ENCODE measurements around the gene ALDH16A1.

Gene ALDH16A1

DNA sequence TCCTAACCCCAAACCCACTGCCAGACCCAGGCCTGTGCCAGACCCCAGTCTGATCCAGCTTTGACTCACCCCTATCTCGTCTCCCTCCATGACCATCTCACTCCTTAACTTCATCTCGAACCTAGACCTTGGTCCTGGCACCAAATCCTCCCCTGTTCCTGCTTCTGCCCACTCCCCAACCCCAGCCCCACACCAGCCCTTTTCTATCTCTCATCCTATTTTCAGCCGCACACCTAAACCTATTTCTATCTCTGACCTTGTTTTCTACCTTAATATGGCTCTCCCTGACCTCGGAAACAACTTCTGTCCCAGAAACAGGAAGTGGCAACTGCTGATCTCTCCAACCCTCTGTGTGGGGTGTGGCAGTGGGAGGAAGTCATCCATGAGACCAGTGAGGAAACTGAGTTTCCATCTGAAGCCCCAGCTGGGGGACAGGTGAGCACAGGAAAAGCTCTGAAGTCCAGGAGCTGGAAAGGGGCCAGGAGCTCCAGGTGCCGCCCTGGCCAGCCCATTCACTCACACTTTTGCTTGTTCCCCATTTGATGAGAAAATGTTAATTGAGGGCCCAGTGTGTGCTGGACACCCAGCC is 43.5 kb upstream of the ALDH16A1 start:
- ChIA-PET CTCF (no interaction called here), POLR2A (ENCODE audit: low non-redundant PET) (no interaction called here)
- no peak for DNase-seq (ENCODE audit: low spot score)
- no peak overlapping the region for H3K27ac ChIP-seq
- TF ChIP-seq, protein P1, sequence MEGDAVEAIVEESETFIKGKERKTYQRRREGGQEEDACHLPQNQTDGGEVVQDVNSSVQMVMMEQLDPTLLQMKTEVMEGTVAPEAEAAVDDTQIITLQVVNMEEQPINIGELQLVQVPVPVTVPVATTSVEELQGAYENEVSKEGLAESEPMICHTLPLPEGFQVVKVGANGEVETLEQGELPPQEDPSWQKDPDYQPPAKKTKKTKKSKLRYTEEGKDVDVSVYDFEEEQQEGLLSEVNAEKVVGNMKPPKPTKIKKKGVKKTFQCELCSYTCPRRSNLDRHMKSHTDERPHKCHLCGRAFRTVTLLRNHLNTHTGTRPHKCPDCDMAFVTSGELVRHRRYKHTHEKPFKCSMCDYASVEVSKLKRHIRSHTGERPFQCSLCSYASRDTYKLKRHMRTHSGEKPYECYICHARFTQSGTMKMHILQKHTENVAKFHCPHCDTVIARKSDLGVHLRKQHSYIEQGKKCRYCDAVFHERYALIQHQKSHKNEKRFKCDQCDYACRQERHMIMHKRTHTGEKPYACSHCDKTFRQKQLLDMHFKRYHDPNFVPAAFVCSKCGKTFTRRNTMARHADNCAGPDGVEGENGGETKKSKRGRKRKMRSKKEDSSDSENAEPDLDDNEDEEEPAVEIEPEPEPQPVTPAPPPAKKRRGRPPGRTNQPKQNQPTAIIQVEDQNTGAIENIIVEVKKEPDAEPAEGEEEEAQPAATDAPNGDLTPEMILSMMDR (conservative IDR thresholded peaks at IDR 0.05; ENCODE audit: low read depth), result no peak

DNA sequence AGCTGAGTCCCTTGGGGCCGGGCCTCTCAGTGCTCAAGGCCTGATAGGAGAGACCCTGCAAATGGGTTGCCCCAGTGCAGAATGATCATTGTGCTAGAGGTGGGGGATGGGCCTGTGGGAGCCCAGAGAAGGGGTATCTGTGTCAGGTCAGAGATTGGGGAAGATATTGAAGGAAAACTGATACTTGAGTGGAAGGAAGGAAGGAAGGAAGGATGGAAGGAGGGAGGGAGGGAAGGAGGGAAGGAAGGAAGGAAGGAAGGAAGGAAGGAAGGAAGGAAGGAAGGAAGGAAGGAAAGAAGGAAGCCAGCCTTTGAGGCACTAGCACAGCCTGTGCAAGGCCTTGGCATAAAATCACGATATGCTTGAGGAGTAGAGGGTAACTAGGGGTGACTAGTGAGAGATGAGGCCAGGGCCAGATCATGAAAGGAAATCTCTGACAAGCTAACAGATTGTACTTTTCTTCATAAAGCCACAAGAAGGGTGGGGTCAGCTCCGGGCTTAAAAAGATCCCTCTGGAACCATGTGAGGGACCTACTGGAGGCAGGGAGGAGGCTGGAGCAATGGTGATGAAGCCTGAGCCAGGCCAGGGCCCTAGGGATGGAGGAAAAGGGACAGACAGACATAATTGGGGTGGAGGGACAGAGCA is 41.2 kb upstream of the ALDH16A1 start:
- CTCF ChIA-PET, result interaction anchor here (0.6 kb wide), 1 partner anchor 22 kb away, joined by 5 read pairs; no protein-coding TSS in a partner anchor
- DNase-seq (ENCODE audit: low spot score), result no peak

DNA sequence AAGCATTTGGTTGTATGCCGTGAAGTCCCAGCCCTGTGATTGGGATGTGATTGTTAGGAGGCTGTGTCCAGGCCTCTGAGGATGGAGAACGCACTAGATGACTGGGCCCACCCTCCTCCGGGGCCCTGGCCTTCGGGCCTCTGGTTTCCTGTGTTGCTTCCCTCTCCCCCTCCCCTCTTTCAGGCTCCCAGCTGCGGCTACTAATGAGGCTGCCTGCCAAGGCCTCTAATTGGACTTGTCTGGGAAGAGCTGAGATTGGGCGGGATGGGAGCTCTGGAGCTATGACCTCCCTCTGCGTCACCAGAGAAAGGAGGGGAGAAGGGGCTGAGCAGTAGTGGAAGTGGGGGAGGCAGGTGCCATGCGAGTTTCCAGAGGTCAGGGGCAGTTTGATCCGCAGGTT is 39.7 kb upstream of the ALDH16A1 start:
- no peak for DNase-seq (ENCODE audit: low spot score)
- TF ChIP-seq, protein P1 (conservative IDR thresholded peaks at IDR 0.05; ENCODE audit: low read depth), result no peak
- ChIA-PET CTCF (interaction anchor here (0.7 kb wide), 1 partner anchor 112 kb away, joined by 3 read pairs; no protein-coding TSS in a partner anchor), POLR2A (ENCODE audit: low non-redundant PET) (no interaction called here)
- no peak overlapping the region for H3K27ac ChIP-seq

More for the DNA sequence above, 41.2 kb upstream of the ALDH16A1 start:
- POLR2A ChIA-PET (ENCODE audit: low non-redundant PET), result no interaction called here
- no peak overlapping the region for H3K27ac ChIP-seq
- TF ChIP-seq, protein P1 (conservative IDR thresholded peaks at IDR 0.05; ENCODE audit: low read depth), result no peak

DNA sequence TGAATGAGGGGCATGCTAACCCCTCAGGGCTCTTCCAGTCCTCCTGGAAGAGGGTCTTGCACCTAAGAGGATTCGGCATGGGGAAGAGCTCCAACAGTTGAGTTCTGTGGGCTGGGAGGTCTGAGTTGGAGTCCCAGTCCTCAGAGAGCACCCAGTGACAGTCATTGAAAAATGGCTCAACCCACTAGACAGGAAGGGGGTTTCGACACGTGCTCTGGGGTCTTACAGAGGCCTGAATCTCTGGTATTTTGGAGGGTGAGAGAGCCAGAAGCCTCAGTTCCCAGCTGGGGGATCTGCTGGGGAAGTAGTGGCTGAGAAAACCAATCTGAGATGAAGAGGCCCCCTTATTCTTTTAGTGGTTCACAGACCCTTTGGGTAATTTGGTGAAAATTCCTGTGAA is 38.8 kb upstream of the ALDH16A1 start:
- CTCF ChIA-PET, result interaction anchor here (0.5 to 0.6 kb wide), 2 partner anchors 24 to 60 kb away, joined by 3 read pairs; no protein-coding TSS in a partner anchor
- TF ChIP-seq, protein P1 (conservative IDR thresholded peaks at IDR 0.05; ENCODE audit: low read depth), result no peak
- POLR2A ChIA-PET (ENCODE audit: low non-redundant PET), result no interaction called here
- no peak overlapping the region for H3K27ac ChIP-seq
- no peak for DNase-seq (ENCODE audit: low spot score)

GRCh38 chr19:49415102-49415809 is 37.8 kb upstream of the ALDH16A1 start:
- DNase-seq (ENCODE audit: low spot score), result no peak
- POLR2A ChIA-PET (ENCODE audit: low non-redundant PET), result no interaction called here
- CTCF ChIA-PET, result interaction anchor here (0.6 kb wide), 1 partner anchor 11 kb away, joined by 3 read pairs; no protein-coding TSS in a partner anchor
- TF ChIP-seq, protein P1 (conservative IDR thresholded peaks at IDR 0.05; ENCODE audit: low read depth), result no peak
- no peak overlapping the region for H3K27ac ChIP-seq

DNA sequence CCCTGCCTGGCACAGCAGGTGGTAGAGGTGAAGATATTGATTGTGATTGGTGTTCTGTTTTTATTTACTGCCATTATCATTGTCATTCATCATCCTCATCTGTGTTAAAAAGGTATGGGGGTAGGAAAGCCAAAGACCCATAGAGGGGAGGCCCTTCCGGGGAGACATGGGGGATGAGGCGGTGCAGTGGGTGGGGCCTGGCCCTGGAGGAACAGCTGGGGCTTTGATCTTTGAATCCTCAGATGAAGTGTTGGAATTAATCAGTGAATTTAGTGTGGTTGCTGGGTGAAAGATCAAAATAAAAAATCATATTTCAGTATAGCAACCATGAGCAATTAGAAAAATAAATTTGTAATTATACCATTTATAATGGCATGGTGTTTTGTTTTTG is 37.2 kb upstream of the ALDH16A1 start:
- DNase-seq (ENCODE audit: low spot score), result no peak
- CTCF ChIA-PET, result no interaction called here
- TF ChIP-seq, protein P1 (conservative IDR thresholded peaks at IDR 0.05; ENCODE audit: low read depth), result no peak
- POLR2A ChIA-PET (ENCODE audit: low non-redundant PET), result no interaction called here
- H3K27ac ChIP-seq, result no peak overlapping the region

Data from RWPE1 (cell line).